ENCODE measurements around the gene ABCG1.

DNA sequence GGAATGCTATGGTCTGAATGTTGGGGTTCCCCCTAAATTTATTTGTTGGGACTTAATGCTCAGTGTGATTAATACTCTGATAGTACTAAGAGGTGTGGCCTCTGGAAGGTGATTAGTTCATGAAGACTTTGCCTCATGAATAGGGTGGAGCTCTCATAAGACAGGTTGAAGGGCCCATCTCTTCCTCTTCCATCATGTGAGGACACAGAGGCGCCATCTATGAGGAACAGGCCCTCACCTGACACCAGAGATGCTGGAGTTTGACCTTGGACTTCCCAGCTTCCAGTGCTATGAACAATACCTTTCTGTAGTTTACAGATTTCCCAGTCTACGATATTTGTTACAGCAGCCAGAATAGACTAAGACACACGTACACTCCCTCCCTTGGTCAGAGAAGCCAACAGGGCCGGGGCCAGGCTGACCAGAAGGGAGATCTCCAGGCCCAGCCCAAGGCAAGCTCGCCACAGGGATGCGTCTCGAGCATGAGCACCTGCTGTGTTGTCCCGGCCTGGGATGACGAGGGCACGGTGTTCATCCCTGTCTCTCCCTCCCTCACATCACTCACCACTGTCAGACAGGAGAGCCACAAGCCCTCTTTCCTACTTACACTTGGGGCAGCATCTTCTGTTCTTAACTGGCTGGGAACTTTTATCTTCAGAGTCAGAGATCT lies 4.7 kb upstream of the ABCG1 start:
- no peak for TF ChIP-seq EZH2 (IDR thresholded peaks at IDR 0.05; ENCODE audit: borderline replicate concordance, insufficient read depth, low read length, poor library complexity, severe bottlenecking)
- TF ChIP-seq, protein P1, sequence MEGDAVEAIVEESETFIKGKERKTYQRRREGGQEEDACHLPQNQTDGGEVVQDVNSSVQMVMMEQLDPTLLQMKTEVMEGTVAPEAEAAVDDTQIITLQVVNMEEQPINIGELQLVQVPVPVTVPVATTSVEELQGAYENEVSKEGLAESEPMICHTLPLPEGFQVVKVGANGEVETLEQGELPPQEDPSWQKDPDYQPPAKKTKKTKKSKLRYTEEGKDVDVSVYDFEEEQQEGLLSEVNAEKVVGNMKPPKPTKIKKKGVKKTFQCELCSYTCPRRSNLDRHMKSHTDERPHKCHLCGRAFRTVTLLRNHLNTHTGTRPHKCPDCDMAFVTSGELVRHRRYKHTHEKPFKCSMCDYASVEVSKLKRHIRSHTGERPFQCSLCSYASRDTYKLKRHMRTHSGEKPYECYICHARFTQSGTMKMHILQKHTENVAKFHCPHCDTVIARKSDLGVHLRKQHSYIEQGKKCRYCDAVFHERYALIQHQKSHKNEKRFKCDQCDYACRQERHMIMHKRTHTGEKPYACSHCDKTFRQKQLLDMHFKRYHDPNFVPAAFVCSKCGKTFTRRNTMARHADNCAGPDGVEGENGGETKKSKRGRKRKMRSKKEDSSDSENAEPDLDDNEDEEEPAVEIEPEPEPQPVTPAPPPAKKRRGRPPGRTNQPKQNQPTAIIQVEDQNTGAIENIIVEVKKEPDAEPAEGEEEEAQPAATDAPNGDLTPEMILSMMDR (IDR thresholded peaks at IDR 0.05; ENCODE audit: poor library complexity, severe bottlenecking) = no peak
- TF ChIP-seq SMC3 (conservative IDR thresholded peaks at IDR 0.05; ENCODE audit: poor library complexity) = no peak
- TF ChIP-seq, protein P2, sequence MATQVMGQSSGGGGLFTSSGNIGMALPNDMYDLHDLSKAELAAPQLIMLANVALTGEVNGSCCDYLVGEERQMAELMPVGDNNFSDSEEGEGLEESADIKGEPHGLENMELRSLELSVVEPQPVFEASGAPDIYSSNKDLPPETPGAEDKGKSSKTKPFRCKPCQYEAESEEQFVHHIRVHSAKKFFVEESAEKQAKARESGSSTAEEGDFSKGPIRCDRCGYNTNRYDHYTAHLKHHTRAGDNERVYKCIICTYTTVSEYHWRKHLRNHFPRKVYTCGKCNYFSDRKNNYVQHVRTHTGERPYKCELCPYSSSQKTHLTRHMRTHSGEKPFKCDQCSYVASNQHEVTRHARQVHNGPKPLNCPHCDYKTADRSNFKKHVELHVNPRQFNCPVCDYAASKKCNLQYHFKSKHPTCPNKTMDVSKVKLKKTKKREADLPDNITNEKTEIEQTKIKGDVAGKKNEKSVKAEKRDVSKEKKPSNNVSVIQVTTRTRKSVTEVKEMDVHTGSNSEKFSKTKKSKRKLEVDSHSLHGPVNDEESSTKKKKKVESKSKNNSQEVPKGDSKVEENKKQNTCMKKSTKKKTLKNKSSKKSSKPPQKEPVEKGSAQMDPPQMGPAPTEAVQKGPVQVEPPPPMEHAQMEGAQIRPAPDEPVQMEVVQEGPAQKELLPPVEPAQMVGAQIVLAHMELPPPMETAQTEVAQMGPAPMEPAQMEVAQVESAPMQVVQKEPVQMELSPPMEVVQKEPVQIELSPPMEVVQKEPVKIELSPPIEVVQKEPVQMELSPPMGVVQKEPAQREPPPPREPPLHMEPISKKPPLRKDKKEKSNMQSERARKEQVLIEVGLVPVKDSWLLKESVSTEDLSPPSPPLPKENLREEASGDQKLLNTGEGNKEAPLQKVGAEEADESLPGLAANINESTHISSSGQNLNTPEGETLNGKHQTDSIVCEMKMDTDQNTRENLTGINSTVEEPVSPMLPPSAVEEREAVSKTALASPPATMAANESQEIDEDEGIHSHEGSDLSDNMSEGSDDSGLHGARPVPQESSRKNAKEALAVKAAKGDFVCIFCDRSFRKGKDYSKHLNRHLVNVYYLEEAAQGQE (IDR thresholded peaks at IDR 0.05; ENCODE audit: borderline replicate concordance) = no peak
- no peak for TF ChIP-seq POLR2AphosphoS5 (IDR thresholded peaks at IDR 0.05)
- no peak for TF ChIP-seq EP300 (conservative IDR thresholded peaks at IDR 0.05; ENCODE audit: poor library complexity, severe bottlenecking)
- TF ChIP-seq RAD21 (conservative IDR thresholded peaks at IDR 0.05) = no peak
- no peak for TF ChIP-seq TAF1 (IDR thresholded peaks at IDR 0.05; ENCODE audit: low read depth)
